ENCODE data around the gene ADGB. TPM values are rescaled to one million over a fixed set of nuclear protein-coding genes. Genes with fewer than 3 reads are reported as not detected.

The ADGB gene
- total RNA-seq, 1 donor from 2014 or later, result not detected

GRCh38 chr6:146595972-146596731 lies 2.6 kb upstream of the ADGB start:
- peaks cover 3% of the 10 kb centered on the region for H3K9me3 Mint-ChIP-seq (ENCODE audit: unreplicated experiment)
- no peak for TF ChIP-seq CTCF (IDR thresholded peaks at IDR 0.05; ENCODE audit: partially characterized antibody, unreplicated experiment)
- no peaks in the 10 kb centered on the region for H3K36me3 Mint-ChIP-seq (ENCODE audit: unreplicated experiment)
- H3K27ac Mint-ChIP-seq (ENCODE audit: unreplicated experiment), result no peak overlapping the region
- peaks cover 4% of the 10 kb centered on the region for H3K27me3 Mint-ChIP-seq (ENCODE audit: unreplicated experiment)
- H3K4me1 Mint-ChIP-seq (ENCODE audit: low read depth, unreplicated experiment), result peaks cover 26% of the 10 kb centered on the region
- no peak overlapping the region for H3K4me3 Mint-ChIP-seq (ENCODE audit: unreplicated experiment)
- DNase-seq, result no peak

GRCh38 chr6:146601352-146601751 lies 2.6 kb downstream of the ADGB start:
- TF ChIP-seq CTCF (IDR thresholded peaks at IDR 0.05; ENCODE audit: partially characterized antibody, unreplicated experiment), result no peak
- Mint-ChIP-seq H3K4me3 (ENCODE audit: unreplicated experiment) (no peak overlapping the region), H3K27me3 (ENCODE audit: unreplicated experiment) (peaks cover 4% of the 10 kb centered on the region), H3K9me3 (ENCODE audit: unreplicated experiment) (peaks cover 3% of the 10 kb centered on the region), H3K27ac (ENCODE audit: unreplicated experiment) (no peak overlapping the region), H3K36me3 (ENCODE audit: unreplicated experiment) (no peaks in the 10 kb centered on the region), H3K4me1 (ENCODE audit: low read depth, unreplicated experiment) (peaks cover 15% of the 10 kb centered on the region)
- DNase-seq, result no peak

- H3K27ac Mint-ChIP-seq (ENCODE audit: unreplicated experiment), result no peak overlapping the region
- H3K9me3 Mint-ChIP-seq (ENCODE audit: unreplicated experiment), result peaks cover 3% of the 10 kb centered on the region
- TF ChIP-seq CTCF (IDR thresholded peaks at IDR 0.05; ENCODE audit: partially characterized antibody, unreplicated experiment), result no peak
- peaks cover 4% of the 10 kb centered on the region for H3K27me3 Mint-ChIP-seq (ENCODE audit: unreplicated experiment)
- H3K4me3 Mint-ChIP-seq (ENCODE audit: unreplicated experiment), result no peak overlapping the region
- H3K36me3 Mint-ChIP-seq (ENCODE audit: unreplicated experiment), result no peaks in the 10 kb centered on the region
- no peak for DNase-seq
- H3K4me1 Mint-ChIP-seq (ENCODE audit: low read depth, unreplicated experiment), result peaks cover 15% of the 10 kb centered on the region
Observed at GRCh38 chr6:146602526-146602925, 3.8 kb downstream of the ADGB start.

GRCh38 chr6:146613947-146614346 lies 15.2 kb downstream of the ADGB start:
- peaks cover 7% of the 10 kb centered on the region for H3K9me3 Mint-ChIP-seq (ENCODE audit: unreplicated experiment)
- peaks cover 3% of the 10 kb centered on the region for H3K36me3 Mint-ChIP-seq (ENCODE audit: unreplicated experiment)
- H3K27ac Mint-ChIP-seq (ENCODE audit: unreplicated experiment), result no peak overlapping the region
- no peak for DNase-seq
- peaks cover 8% of the 10 kb centered on the region for H3K4me1 Mint-ChIP-seq (ENCODE audit: low read depth, unreplicated experiment)
- H3K4me3 Mint-ChIP-seq (ENCODE audit: unreplicated experiment), result no peak overlapping the region
- TF ChIP-seq CTCF (IDR thresholded peaks at IDR 0.05; ENCODE audit: partially characterized antibody, unreplicated experiment), result no peak
- H3K27me3 Mint-ChIP-seq (ENCODE audit: unreplicated experiment), result no peaks in the 10 kb centered on the region

GRCh38 chr6:146620655-146621054 lies 21.9 kb downstream of the ADGB start:
- Mint-ChIP-seq H3K9me3 (ENCODE audit: unreplicated experiment) (peaks cover 3% of the 10 kb centered on the region), H3K4me1 (ENCODE audit: low read depth, unreplicated experiment) (peaks cover 4% of the 10 kb centered on the region), H3K27me3 (ENCODE audit: unreplicated experiment) (peaks cover 3% of the 10 kb centered on the region), H3K4me3 (ENCODE audit: unreplicated experiment) (no peak overlapping the region), H3K36me3 (ENCODE audit: unreplicated experiment) (peaks cover 4% of the 10 kb centered on the region), H3K27ac (ENCODE audit: unreplicated experiment) (no peak overlapping the region)
- no peak for DNase-seq
- TF ChIP-seq CTCF (IDR thresholded peaks at IDR 0.05; ENCODE audit: partially characterized antibody, unreplicated experiment), result no peak

Data from glutamatergic neuron (in vitro differentiated cells).